HG03442 (cell line): ENCODE measurements around the gene SPTY2D1.
"Not testable (repeated sequence)": the region's sequence is repeated elsewhere in the genome, so short reads cannot be mapped to it uniquely, and the experiment has no call there.

ENCODE experiments used
- ATAC-seq: cut with Tn5 transposase; IDR thresholded peaks from one replicate; pipeline ENCODE4 v1.9.1; 2021; ENCODE audit warnings: mild to moderate bottlenecking, moderate library complexity; ENCODE audit not compliant: unreplicated experiment

SPTY2D1 gene

DNA sequence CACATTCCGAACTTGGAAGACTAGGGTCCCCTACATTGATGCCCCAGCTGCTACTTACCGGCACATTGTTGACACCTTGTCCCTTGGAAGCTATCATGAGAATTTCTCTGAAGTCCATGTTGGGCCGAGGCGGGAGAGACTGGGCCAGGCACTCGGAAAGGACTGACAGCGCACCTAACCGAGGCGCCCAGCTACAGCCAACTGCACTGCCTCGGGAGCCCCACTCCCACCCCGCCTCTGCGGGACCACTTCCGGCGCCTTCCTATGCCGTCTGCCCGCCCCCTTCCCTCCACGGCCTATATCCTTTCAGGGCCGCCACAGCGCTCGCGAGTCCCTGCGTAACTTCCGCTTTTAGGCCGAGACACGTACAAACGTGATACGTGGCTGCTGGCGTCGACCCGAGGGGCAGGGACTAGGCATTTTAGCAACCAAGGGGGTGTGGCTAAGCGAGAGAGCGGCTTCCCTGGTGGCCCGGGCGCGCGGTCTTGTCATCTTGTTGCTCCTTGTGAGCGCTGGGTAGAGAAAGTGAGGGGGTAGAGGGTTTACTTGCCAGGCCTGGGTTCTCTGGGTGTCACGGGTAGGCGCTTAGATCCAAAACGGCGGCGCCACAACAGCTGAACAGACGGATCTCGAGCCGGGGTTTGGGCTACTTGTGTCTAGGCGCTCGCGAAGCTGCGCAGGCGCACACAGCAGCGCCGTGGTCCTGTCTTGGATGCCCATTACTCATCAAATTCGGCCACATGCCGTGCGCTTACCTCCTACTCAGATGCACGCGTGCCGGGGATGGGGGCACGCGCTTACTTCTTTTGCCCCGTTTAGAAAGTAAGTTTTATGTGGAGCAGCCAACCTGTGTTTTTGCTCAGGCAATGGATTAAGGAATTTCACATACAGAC lies at the start of gene SPTY2D1:
Gene SPTY2D1, minus strand, starts transcription at position 203 of the 893 bp plus-strand sequence. Its CDS starts 85 bp downstream, at position 118.
- peak; percentile 94 for ATAC-seq

DNA sequence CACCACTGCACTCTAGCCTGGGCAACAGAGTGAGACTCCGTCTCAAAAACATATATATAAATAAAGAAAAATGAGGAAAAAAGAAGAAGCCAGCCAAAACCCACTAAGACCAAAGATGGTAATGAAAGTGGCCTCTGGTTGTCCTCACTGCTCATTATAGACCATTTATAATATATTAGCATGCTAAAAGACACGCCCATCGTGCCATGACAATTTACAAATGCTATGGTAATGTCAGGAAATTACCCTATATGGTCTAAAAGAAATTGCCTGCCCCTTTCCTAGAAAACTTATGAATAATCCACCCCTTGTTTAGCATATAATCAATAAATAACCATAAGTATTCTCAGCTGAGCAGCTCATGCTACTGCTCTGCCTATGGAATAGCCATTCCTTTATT lies 48.3 kb upstream of the SPTY2D1 start:
- ATAC-seq = no peak

DNA sequence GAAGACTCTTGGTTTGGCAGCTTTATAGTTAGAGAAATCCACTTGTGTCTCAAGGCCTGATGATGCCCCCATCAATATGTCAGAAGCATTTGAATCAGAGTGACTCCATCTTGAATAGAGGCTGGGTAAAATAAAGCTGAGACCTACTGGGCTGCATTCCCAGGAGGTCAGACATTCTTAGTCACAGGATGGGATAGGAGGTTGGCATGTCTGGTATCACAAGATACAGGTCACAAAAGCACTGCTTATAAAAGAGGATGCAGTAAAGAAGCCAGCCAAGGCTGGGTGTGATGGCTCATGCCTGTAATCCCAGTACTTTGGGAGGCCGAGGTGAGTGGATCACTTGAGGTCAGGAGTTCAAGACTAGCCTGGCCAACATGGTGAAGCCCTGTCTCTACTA lies 47.8 kb upstream of the SPTY2D1 start:
- not testable (repeated sequence) for ATAC-seq

GRCh38 chr11:18677560-18677959 lies 43.4 kb upstream of the SPTY2D1 start:
- no peak for ATAC-seq

DNA sequence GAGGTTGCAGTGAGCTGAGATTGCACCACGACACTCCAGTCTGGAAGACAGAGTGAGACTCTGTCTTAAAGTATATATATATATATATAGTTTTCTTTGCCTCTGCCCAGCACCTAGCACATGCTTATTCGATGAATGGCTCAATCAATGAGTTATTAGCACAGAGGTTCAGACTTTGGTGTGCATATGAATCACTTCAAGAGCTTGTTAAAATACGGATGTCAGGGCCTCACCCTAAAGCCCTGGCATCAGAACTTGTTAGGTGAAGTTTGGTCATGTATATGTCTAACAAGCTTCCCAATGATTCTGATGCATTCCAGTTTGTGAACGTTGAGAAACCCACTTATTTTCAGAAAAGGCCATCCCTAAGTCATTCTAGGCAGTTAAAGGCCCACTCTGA lies 42.7 kb upstream of the SPTY2D1 start:
- no peak for ATAC-seq

GRCh38 chr11:18672209-18672608 lies 38.1 kb upstream of the SPTY2D1 start:
- not testable (repeated sequence) for ATAC-seq

DNA sequence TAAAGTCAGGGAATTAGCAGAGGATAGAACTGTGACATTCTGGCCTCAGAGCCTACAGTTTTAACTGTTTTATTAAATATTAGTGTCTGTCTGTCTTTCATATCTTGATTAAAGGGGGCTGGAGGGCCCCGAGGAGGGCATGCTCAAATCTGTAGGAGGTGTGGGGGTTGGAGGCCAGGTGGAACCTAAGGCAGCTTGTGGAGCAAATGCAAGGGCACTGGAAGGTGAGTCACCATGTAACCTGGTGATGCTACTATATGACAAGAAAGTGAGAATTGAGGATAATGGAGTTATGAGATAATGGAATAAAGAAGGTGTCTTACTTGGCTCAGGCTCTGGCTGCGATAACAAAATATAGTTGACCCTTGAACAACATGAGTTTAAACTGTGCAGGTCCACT lies 37.1 kb upstream of the SPTY2D1 start:
- ATAC-seq = no peak

GRCh38 chr11:18669711-18670110 lies 35.6 kb upstream of the SPTY2D1 start:
- no peak for ATAC-seq

GRCh38 chr11:18669219-18669596 lies 35.1 kb upstream of the SPTY2D1 start:
- ATAC-seq = no peak

- no peak for ATAC-seq
Measured at GRCh38 chr11:18668131-18668530, 34.0 kb upstream of the SPTY2D1 start.

DNA sequence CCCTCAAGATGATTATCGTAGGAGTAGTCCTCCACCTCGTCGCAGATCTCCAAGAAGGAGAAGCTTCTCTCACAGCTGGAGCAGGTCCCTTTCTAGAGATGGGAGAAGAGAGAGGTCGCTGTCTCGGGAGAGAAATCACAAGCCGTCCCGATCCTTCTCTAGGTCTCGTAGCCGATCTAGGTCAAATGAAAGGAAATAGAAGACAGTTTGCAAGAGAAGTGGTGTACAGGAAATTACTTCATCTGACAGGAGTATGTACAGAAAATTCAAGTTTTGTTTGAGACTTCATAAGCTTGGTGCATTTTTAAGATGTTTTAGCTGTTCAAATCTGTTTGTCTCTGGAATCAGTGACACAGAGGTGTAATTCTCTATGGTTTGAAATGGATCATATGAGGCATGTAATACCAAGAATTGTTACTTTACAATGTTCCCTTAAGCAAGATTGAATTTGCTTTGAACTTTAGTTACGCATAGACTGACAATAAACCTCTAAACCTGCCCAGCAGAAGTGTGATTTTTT lies 31.3 kb upstream of the SPTY2D1 start:
- not testable (repeated sequence) for ATAC-seq

DNA sequence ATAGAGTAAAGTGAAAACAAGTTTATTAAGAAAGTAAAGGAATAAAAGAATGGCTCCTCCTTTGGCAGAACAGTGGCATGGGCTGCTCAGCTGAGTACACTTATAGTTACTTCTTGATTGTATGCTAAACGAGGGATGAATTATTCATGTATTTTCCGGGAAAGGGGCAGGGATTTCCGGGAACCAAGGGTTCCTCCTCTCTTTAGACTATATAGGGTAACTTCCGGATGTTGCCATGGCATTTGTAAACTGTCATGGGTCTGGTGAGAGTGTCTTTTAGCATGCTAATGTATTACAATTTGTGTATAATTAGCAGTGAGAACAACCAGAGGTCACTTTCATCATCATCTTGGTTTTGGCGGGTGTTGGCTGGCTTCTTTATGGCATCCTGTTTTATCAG lies 23.5 kb upstream of the SPTY2D1 start:
- no peak for ATAC-seq

GRCh38 chr11:18650859-18651557 lies 16.9 kb upstream of the SPTY2D1 start:
- peak; percentile 72 for ATAC-seq

GRCh38 chr11:18650353-18650752 lies 16.2 kb upstream of the SPTY2D1 start:
- no peak for ATAC-seq

GRCh38 chr11:18643034-18643433 lies 8.9 kb upstream of the SPTY2D1 start:
- not testable (repeated sequence) for ATAC-seq

DNA sequence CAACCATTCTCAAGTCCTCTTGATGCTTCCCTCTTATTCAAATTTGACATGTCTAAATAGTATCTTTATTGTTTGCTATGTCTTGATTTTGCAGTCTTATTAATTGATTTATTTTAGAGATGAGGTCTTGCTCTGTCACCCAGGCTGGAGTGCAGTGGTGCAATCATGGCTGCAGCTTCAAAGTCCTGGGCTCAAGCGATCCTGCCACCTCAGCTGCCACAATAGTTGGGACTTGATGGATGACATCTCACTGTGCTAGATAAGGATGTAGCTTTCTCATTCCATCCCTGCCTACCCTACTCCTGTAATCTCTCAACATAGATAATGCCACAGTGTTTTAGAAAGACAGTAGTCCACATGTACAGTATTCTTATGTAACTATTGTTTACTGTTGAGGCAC lies 7.5 kb upstream of the SPTY2D1 start:
- no peak for ATAC-seq

DNA sequence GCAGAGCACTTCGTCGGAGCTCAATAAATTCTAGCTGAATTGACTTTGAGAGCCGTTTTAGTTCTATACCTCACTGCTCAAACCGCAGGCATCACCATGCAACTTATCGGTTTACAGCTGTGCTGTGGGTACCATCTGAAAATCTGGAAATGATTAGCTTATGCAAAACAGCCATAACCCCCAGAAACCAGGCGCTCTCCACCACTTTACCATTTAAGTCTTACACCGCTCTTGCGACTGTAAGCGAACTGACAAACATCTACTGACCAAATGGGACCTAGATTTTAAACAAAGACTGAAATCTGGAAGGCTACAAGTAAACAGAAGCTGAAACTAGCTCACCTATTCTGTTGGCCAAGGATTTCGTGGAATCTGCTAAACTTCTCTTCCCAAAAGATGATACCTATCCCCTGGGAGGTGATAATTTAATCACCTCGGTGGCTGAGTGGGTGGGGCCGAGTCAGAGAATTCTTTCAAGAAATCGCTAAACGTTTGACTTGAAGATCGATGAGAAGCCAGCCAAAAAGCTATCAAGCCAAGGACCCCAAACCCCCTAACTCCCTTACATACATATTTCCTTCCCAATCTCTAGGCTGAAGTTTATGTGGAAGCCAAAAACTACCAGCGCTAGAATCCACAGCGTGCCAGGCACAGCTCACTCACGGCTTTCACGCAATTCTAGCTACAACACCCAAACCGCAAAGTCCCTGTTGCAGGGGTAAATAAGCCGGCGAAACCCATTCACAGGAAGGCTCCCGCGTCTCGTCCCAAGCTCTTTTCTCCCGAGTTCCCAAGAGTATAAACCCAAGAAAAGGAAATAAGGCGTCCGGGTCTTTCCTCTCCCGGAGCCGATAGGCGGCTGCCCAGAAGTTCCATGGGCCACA lies 644 bp downstream of the SPTY2D1 start:
- ATAC-seq = peak; percentile 47

GRCh38 chr11:18632841-18633240 lies 1.3 kb downstream of the SPTY2D1 start:
- no peak for ATAC-seq

- no peak for ATAC-seq
Measured at GRCh38 chr11:18624161-18624560, 10.0 kb downstream of the SPTY2D1 start.

DNA sequence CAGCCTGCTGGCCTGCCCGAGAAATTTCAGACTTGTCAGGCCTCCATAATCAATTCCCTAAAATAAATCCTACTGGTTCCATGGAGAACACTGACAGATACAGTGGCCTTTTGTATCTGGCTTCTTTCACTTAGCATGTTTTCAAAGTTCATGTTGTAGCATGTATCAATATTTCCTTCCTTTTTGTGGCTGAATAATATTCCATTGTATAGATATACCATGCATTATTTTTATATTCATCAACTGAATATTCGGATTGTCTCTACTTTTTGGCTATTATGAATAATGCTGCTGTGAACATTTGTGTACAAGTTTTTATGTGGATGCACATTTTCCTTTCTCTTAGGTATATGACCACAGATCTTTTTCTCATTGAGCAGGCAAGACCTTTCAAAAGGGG lies 10.4 kb downstream of the SPTY2D1 start:
- ATAC-seq = no peak
